ENCODE results near the gene NDFIP1. TPM values are rescaled to one million over a fixed set of nuclear protein-coding genes. Genes with fewer than 3 reads are reported as not detected.

NDFIP1 gene
- total RNA-seq, 2 experiments from 2014 or later: 18.7 to 33.1 TPM

DNA sequence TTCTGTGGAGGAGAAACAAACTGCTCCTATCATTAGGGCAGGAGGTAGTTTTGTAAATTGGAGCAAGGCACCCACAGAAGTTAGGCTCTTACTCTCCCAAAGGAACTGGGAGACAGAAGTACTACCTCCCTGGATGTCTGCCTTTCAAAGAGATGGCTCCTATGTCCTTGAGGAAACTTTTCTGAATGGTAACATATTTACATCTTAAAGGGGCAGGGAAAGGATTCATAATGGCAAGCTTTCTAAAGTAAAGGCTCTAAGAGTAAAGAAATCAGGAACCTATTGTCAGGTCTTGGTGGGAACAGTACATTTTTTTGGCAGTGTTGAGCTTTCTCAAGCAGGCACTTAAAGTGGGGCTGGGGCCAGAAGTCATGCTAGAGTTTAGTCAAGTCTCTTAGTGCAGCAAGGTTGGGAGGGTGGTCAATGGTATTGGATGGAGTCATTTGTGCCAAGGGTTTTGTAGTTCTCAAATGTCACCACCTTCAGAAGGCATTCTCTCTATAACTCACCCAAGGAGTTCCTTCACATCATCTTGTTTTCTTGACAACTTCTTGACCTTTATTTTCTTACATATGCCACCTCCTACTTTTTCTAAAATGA lies 26.3 kb upstream of the NDFIP1 start:
- H4K20me1 ChIP-seq (ENCODE audit: insufficient read depth, low read length): no peaks in the 10 kb centered on the region
- no peaks in the 10 kb centered on the region for H3K4me1 ChIP-seq (ENCODE audit: insufficient read depth, low read length, poor library complexity, severe bottlenecking)
- BruUV-seq (replicated peaks): no TSS peak
- H3K9me2 ChIP-seq (ENCODE audit: insufficient read depth, low read length): no peaks in the 10 kb centered on the region
- intact Hi-C loops (cut with micrococcal nuclease; ENCODE audit: unreplicated experiment): no loop called here
- H3K79me2 ChIP-seq (ENCODE audit: insufficient read depth, low read depth, low read length): no peaks in the 10 kb centered on the region
- H3K4me3 ChIP-seq (ENCODE audit: low read depth, low read length, poor library complexity, severe bottlenecking): no peak overlapping the region
- no peak overlapping the region for H2AFZ ChIP-seq (ENCODE audit: low read length)
- DNase-seq (ENCODE audit: low spot score): no peak
- H3K9me3 ChIP-seq (ENCODE audit: low read length): no peaks in the 10 kb centered on the region
- no peak overlapping the region for H3K27ac ChIP-seq (ENCODE audit: low read depth, low read length, poor library complexity, severe bottlenecking)
- TF ChIP-seq, protein P1, sequence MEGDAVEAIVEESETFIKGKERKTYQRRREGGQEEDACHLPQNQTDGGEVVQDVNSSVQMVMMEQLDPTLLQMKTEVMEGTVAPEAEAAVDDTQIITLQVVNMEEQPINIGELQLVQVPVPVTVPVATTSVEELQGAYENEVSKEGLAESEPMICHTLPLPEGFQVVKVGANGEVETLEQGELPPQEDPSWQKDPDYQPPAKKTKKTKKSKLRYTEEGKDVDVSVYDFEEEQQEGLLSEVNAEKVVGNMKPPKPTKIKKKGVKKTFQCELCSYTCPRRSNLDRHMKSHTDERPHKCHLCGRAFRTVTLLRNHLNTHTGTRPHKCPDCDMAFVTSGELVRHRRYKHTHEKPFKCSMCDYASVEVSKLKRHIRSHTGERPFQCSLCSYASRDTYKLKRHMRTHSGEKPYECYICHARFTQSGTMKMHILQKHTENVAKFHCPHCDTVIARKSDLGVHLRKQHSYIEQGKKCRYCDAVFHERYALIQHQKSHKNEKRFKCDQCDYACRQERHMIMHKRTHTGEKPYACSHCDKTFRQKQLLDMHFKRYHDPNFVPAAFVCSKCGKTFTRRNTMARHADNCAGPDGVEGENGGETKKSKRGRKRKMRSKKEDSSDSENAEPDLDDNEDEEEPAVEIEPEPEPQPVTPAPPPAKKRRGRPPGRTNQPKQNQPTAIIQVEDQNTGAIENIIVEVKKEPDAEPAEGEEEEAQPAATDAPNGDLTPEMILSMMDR (conservative IDR thresholded peaks at IDR 0.05; ENCODE audit: low read length): no peak
- TF ChIP-seq EZH2phosphoT487 (IDR thresholded peaks at IDR 0.05; ENCODE audit: borderline replicate concordance, low read depth, low read length): no peak
- POLR2A ChIA-PET: no interaction called here
- CTCF ChIA-PET (ENCODE audit: unreplicated experiment): no interaction called here
- no peaks in the 10 kb centered on the region for H3K36me3 ChIP-seq (ENCODE audit: insufficient read depth, low read length)
- H3K4me2 ChIP-seq (ENCODE audit: low read length): no peak overlapping the region

DNA sequence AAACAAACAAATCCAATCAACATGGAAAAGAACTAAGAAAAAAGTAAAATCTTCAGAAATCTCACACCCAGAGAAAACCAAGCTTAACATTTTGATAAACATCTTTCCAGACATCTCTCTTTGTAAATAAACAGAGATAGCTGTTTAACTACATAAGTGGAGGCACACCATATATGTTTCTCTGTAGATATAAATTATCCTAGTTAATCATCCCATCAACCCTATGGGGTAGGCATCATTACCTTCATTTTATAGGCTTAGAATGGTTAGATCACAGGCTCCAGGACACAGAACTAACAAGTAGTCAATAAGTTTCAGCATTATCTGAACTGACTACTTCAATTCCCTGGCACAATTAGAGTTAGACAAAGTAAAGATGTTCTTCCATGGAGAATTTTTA lies 22.4 kb upstream of the NDFIP1 start:
- POLR2A ChIA-PET: no interaction called here
- Histone ChIP-seq H3K79me2 (ENCODE audit: insufficient read depth, low read depth, low read length) (no peaks in the 10 kb centered on the region), H3K4me1 (ENCODE audit: insufficient read depth, low read length, poor library complexity, severe bottlenecking) (no peaks in the 10 kb centered on the region), H3K9me2 (ENCODE audit: insufficient read depth, low read length) (no peaks in the 10 kb centered on the region), H3K4me3 (ENCODE audit: low read depth, low read length, poor library complexity, severe bottlenecking) (no peak overlapping the region), H3K9me3 (ENCODE audit: low read length) (no peaks in the 10 kb centered on the region), H3K27ac (ENCODE audit: low read depth, low read length, poor library complexity, severe bottlenecking) (no peak overlapping the region), H2AFZ (ENCODE audit: low read length) (no peak overlapping the region), H3K4me2 (ENCODE audit: low read length) (no peak overlapping the region), H3K36me3 (ENCODE audit: insufficient read depth, low read length) (no peaks in the 10 kb centered on the region), H4K20me1 (ENCODE audit: insufficient read depth, low read length) (no peaks in the 10 kb centered on the region)
- intact Hi-C loops (cut with micrococcal nuclease; ENCODE audit: unreplicated experiment): no loop called here
- CTCF ChIA-PET (ENCODE audit: unreplicated experiment): no interaction called here
- no peak for DNase-seq (ENCODE audit: low spot score)
- no TSS peak for BruUV-seq (replicated peaks)
- TF ChIP-seq EZH2phosphoT487 (IDR thresholded peaks at IDR 0.05; ENCODE audit: borderline replicate concordance, low read depth, low read length): no peak
- TF ChIP-seq, protein P1 (conservative IDR thresholded peaks at IDR 0.05; ENCODE audit: low read length): no peak

DNA sequence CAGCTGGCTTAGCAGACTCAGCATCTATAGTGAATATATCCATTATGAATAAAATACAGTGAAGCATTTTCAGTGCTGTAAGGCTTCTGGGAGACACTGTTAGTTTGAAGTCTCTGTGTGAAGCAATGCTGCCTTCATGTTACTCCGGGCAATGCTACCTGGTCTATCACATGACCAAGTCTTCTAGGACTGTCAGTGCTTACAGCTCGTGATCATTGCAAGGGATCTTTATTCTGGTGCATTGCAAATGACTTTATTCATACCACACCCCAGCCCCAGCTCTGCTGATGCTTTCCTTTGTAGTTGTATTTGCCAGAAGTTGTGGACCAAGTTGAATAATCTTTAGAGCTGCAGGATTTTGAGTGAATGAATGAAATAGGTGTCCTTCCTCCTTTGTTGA lies 21.9 kb upstream of the NDFIP1 start:
- ChIA-PET CTCF (ENCODE audit: unreplicated experiment) (no interaction called here), POLR2A (no interaction called here)
- Histone ChIP-seq H3K36me3 (ENCODE audit: insufficient read depth, low read length) (no peaks in the 10 kb centered on the region), H3K4me1 (ENCODE audit: insufficient read depth, low read length, poor library complexity, severe bottlenecking) (no peaks in the 10 kb centered on the region), H3K79me2 (ENCODE audit: insufficient read depth, low read depth, low read length) (no peaks in the 10 kb centered on the region), H3K4me3 (ENCODE audit: low read depth, low read length, poor library complexity, severe bottlenecking) (no peak overlapping the region), H3K27ac (ENCODE audit: low read depth, low read length, poor library complexity, severe bottlenecking) (no peak overlapping the region), H4K20me1 (ENCODE audit: insufficient read depth, low read length) (no peaks in the 10 kb centered on the region), H3K9me3 (ENCODE audit: low read length) (no peaks in the 10 kb centered on the region), H2AFZ (ENCODE audit: low read length) (no peak overlapping the region), H3K9me2 (ENCODE audit: insufficient read depth, low read length) (no peaks in the 10 kb centered on the region), H3K4me2 (ENCODE audit: low read length) (no peak overlapping the region)
- TF ChIP-seq, protein P1 (conservative IDR thresholded peaks at IDR 0.05; ENCODE audit: low read length): no peak
- TF ChIP-seq EZH2phosphoT487 (IDR thresholded peaks at IDR 0.05; ENCODE audit: borderline replicate concordance, low read depth, low read length): no peak
- no TSS peak for BruUV-seq (replicated peaks)
- intact Hi-C loops (cut with micrococcal nuclease; ENCODE audit: unreplicated experiment): no loop called here
- DNase-seq (ENCODE audit: low spot score): no peak
